HG03045 (cell line): Measurements from ENCODE around the gene LRBA.
"Not testable (repeated sequence)": the region's sequence is repeated elsewhere in the genome, so short reads cannot be mapped to it uniquely, and the experiment has no call there.

ENCODE experiments used
- ATAC-seq: cut with Tn5 transposase; IDR thresholded peaks from one replicate; pipeline ENCODE4 v1.9.1; 2021; ENCODE audit warnings: mild to moderate bottlenecking, moderate library complexity; ENCODE audit not compliant: unreplicated experiment

Gene LRBA

DNA sequence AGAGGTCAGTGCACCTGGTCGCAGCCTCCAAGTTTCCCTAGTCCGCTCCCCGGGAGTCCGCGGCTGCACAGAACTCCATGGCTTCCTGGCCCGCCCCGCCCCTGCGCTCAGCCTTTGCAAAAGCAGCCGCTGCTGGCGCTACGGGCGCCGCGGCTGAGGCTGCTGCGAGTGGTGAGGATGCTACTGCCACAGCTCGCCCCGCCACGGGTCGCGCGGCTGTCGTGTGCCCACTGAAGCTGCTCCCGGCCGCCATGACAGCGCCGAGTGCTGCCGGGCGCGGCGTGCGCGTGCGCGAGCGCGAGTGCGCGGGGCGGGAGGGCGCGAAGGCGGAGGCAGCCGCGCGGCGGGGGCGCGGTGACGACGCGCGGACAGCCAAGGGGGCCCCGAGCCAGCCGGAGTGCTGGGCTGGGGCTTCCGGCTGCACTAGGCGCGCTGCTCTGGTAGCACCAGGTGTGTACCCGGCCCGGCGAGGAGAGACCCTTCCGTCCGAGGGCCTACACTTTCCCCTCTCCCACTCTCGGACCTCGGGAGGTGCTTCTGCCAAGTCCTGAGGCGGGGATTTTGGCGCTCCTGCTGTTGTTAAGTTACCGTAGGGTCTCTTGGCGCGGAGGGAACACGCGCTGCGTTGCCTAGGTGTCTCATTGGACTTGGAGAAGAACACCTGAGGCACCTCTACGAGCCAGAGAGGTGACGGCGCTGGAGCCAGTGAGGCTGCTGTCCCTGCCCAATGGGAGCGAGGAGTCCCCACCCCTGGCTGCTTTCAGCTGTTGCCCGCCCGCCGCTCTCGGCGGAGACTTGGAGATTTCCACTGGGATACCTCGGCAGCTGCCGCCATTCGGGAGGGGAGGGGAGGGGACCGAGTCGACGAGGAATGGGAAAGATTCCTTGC, 619 bp upstream of the LRBA start:
- ATAC-seq: peak; percentile 80

- ATAC-seq: no peak
Measured at GRCh38 chr4:151013944-151014343, 1.1 kb downstream of the LRBA start.

- no peak for ATAC-seq
Measured at GRCh38 chr4:151013491-151013890, 1.6 kb downstream of the LRBA start.

DNA sequence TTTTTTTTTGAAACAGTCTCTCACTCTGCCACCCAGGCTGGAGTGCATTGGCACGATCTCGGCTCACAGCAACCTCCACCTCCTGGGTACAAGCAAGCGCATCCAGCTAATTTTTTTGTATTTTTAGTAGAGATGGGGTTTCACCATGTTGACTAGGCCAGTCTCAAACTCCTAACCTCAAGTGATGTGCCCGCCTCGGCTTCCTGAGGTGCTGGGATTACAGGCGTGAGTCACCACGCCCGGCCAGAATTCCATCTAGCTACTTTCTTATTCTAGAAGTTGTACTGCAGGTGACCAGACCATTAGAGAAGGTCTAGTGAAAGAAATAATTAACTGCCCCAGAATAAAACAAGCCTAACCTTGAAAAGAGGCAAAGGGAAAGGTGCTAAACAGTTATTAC, 2.3 kb downstream of the LRBA start:
- ATAC-seq: no peak

- no peak for ATAC-seq
Measured at GRCh38 chr4:151012376-151012775, 2.7 kb downstream of the LRBA start.

GRCh38 chr4:151004222-151004621, 10.9 kb downstream of the LRBA start:
- ATAC-seq: no peak

GRCh38 chr4:151000747-151001429, 14.2 kb downstream of the LRBA start:
- ATAC-seq: no peak

DNA sequence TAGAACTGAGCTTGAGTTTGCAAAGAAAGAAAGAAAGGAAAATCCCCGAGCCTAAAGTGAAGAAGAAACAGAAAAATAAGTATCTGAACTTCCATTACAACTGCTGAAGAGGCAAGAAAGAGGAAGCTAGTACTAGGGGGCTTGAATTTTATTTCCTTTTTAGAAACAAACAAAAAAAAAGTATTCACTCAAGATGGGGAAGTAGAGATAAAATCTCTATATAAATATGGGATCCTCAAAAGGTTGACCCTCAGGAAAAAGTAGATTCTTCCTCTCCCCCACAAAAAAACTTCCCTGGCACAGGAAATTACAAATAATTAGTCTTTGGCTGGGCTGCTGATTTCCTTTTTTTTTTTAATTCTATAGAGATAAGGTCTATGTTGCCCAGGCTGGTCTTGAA, 16.0 kb downstream of the LRBA start:
- no peak for ATAC-seq

GRCh38 chr4:150997141-150997540, 17.9 kb downstream of the LRBA start:
- ATAC-seq: no peak

GRCh38 chr4:150994721-150995120, 20.4 kb downstream of the LRBA start:
- ATAC-seq: no peak

DNA sequence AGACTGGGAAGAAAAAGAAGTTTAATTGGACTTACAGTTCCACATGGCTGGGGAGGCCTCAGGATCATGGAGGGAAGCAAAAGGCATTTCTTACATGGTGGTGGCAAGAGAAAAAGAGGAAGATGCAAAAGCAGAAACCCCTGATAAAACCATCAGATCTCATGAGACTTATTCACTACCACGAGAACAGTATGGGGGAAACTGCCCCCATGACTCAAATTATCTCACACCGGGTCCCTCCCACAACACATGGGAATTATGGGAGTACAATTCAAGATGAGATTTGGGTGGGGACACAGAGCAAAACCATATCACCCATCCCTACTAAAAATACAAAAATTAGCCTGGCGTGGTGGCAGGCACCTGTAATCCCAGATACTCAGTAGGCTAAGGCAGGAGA, 21.5 kb downstream of the LRBA start:
- not testable (repeated sequence) for ATAC-seq

DNA sequence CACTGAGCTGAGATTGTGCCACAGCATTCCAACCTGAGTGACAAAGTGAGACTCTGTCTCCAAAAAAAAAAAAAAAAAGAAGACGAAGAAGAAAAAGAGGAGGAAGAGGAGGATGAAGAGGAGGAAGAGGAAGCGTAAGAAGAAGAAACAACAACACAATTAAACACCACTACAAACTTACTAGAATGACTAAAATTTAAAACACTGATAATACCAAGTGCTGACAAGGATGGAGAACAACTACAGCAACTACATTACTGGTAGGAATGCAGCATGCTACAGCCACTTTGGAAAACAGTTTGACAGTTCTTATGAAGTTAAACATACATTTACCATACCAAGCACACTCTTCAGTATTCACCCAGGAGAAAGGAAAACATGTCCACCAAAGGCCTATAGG, 24.1 kb downstream of the LRBA start:
- no peak for ATAC-seq

DNA sequence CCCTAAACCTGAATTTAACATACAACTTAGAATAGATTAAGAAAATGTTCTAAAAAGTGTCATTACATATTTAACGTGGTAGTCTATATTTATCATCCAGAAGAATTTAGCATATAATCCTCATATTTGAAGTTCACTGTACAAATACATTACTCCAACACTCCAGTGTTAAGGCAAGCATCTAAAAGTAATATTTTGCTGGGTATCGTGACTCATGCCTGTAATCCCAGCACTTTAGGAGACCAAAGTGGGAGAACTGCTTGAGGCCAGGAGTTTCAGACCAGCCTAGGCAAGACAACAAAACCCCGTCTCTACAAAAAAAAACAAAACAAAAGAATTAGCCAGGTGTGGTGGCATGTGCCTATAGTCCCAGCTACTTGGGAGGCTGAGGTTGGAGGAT, 24.8 kb downstream of the LRBA start:
- ATAC-seq: no peak

DNA sequence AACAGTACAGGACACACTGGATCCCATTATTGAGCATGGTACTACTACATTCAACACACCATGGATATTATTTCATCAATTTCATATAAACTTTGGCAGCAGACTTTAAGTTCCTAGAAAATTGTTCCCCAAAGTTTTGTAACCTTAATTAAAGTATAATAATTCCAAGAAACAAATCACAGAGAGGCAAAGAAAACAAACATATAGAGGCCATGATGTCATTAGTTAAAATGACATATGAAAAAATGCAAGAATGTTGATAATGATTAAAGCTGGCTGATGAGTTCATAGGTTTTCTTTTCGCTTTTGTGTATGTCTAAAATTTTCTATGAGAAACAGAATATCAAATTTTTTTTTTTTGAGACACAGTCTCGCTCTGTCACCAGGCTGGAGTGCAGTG, 26.8 kb downstream of the LRBA start:
- no peak for ATAC-seq

DNA sequence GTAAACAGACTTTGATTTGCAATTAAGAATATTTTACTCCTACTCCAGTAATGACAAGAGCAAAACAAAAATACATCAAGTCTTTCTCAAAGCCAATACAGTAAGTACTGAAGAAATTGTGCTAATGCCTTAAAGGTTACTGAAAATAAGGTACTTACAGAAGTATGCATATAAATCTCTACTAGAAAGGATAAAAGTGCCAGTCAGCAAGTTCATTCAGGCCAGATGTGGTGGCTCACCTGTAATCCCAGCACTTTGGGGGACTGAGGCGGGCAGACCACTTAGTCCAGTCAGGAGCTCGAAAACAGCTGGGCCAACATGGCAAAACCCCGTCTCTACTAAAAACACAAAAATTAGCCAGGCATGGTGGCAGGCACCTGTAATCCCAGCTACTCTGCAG, 27.9 kb downstream of the LRBA start:
- ATAC-seq: no peak

GRCh38 chr4:150986085-150986484, 29.0 kb downstream of the LRBA start:
- peak; percentile 65 for ATAC-seq

DNA sequence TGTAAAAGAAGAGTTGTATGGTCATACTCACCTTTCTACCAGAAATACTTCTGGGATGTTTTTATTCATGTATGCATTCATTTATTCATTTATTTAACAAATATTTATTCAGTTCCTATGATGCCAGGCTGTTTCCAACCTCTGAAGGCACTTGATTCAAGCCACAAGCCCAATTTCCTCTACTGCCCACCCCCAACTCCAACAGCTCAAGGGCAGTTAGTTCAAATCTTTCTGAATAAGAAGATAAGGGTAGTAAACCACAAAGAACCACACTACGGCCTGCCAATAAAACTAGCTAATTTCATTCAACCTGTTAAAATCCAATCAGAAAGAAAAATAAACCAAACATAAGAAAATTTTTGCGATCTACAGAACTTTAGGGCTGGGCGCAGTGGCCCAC, 31.2 kb downstream of the LRBA start:
- no peak for ATAC-seq

GRCh38 chr4:150982557-150983233, 32.4 kb downstream of the LRBA start:
- ATAC-seq: no peak

- no peak for ATAC-seq
Measured at GRCh38 chr4:150978738-150979575, 36.1 kb downstream of the LRBA start.

DNA sequence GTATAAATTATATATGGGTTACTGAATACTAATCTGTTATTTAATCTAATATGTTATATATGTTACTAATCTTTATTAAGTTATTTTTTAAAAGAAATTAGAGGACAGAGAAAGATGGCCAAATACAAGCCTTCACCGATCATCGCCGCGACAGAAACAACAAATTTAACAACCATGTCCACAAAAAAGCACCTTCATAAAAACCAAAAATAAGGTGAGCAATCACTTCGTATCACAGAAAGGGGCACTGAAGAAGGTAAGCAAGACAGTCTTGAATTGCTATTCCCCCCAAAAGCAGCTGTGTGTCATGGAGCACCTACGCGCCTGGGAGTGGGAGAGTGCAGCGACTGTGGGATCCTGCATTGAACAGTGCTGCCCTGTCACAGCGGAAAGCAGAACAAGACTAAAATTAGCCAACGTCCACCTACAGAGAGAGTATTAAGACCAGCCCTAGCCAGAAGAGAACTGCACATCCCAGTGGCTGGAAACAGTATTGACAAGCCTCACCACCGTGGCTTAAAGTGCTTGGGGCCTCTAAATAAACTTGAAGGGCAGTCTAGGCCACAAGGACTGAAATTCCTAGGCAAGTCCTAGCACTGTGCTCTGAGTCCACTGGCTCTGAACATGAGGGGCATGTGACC, 38.5 kb downstream of the LRBA start:
- no peak for ATAC-seq
